ENCODE measurements around the gene BRMS1. TPM values are rescaled to one million over a fixed set of nuclear protein-coding genes. Genes with fewer than 3 reads are reported as not detected.

BRMS1 gene
- total RNA-seq, 1 donor from 2014 or later, result 16.4 TPM

- TF ChIP-seq EZH2 (IDR thresholded peaks at IDR 0.05) (no peak), EZH2phosphoT487 (IDR thresholded peaks at IDR 0.05) (no peak), CTCF (IDR thresholded peaks at IDR 0.05) (no peak)
- no peak overlapping the region for H3K4me2 ChIP-seq
- peaks cover 8% of the 10 kb centered on the region for H3K36me3 Mint-ChIP-seq
- peaks cover 15% of the 10 kb centered on the region for H3K27me3 Mint-ChIP-seq (ENCODE audit: insufficient read depth, low read depth)
- H3K4me1 ChIP-seq, result no peaks in the 10 kb centered on the region
- no peaks in the 10 kb centered on the region for H3K27me3 ChIP-seq
- H3K9ac ChIP-seq, result no peak overlapping the region
- no peak overlapping the region for H2AFZ ChIP-seq (replicated peaks)
- DNase-seq (ENCODE audit: low spot score), result no peak
- H3K9me3 ChIP-seq (ENCODE audit: low read depth), result no peaks in the 10 kb centered on the region
- no peaks in the 10 kb centered on the region for H3K9me3 Mint-ChIP-seq
- no peaks in the 10 kb centered on the region for H3K36me3 ChIP-seq
- peaks cover 71% of the 10 kb centered on the region for H3F3A ChIP-seq (ENCODE audit: low read depth)
- peaks cover 10% of the 10 kb centered on the region for H4K20me1 ChIP-seq (ENCODE audit: low read depth)
- H3K4me1 Mint-ChIP-seq, result peaks cover 6% of the 10 kb centered on the region
- H3K4me3 ChIP-seq, result no peak overlapping the region
- H3K4me3 Mint-ChIP-seq, result no peak overlapping the region
- H3K27ac ChIP-seq, result no peak overlapping the region
- no peaks in the 10 kb centered on the region for H3K79me2 ChIP-seq (ENCODE audit: low read depth)
- no peak overlapping the region for H3K27ac Mint-ChIP-seq
Observed at GRCh38 chr11:66363187-66363601, 18.3 kb upstream of the BRMS1 start.

GRCh38 chr11:66362481-66363147, 17.7 kb upstream of the BRMS1 start:
- no peaks in the 10 kb centered on the region for H3K4me1 ChIP-seq
- H4K20me1 ChIP-seq (ENCODE audit: low read depth), result peaks cover 10% of the 10 kb centered on the region
- H3K27ac ChIP-seq, result no peak overlapping the region
- no peak overlapping the region for H3K9ac ChIP-seq
- peaks cover 69% of the 10 kb centered on the region for H3F3A ChIP-seq (ENCODE audit: low read depth)
- Mint-ChIP-seq H3K4me3 (no peak overlapping the region), H3K4me1 (peaks cover 6% of the 10 kb centered on the region), H3K36me3 (peaks cover 4% of the 10 kb centered on the region), H3K27me3 (ENCODE audit: insufficient read depth, low read depth) (peaks cover 15% of the 10 kb centered on the region), H3K27ac (no peak overlapping the region), H3K9me3 (no peaks in the 10 kb centered on the region)
- H3K4me2 ChIP-seq, result no peak overlapping the region
- DNase-seq (ENCODE audit: low spot score), result no peak
- TF ChIP-seq EZH2phosphoT487 (IDR thresholded peaks at IDR 0.05) (no peak), EZH2 (IDR thresholded peaks at IDR 0.05) (no peak), CTCF (IDR thresholded peaks at IDR 0.05) (no peak)
- H2AFZ ChIP-seq (replicated peaks), result no peak overlapping the region
- no peaks in the 10 kb centered on the region for H3K27me3 ChIP-seq
- H3K9me3 ChIP-seq (ENCODE audit: low read depth), result no peaks in the 10 kb centered on the region
- H3K4me3 ChIP-seq, result no peak overlapping the region
- no peaks in the 10 kb centered on the region for H3K36me3 ChIP-seq
- no peaks in the 10 kb centered on the region for H3K79me2 ChIP-seq (ENCODE audit: low read depth)

DNA sequence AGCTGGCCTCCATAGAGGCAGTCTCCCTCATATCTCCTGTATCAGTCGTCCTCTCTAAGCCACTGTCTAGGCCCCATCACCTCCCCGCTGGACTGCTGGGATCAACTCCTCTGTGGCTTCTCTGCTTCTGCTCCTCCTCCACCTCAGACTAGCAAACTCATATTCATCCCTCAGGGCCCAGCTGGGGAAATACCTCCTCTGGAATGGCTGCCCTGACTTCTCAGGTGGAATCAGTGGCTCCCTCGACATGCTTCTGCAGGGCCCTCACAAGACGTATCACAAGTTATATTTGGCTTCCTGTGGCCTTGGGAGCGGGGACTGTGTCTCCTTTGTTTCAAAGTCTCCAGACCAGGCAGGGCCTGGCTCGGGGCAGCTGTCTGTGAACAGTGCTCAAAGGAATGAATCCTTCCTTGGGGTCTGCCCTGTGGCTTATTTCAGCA, 16.6 kb upstream of the BRMS1 start:
- TF ChIP-seq EZH2phosphoT487 (IDR thresholded peaks at IDR 0.05) (no peak), EZH2 (IDR thresholded peaks at IDR 0.05) (no peak), CTCF (IDR thresholded peaks at IDR 0.05) (no peak)
- peaks cover 58% of the 10 kb centered on the region for H3F3A ChIP-seq (ENCODE audit: low read depth)
- Mint-ChIP-seq H3K27ac (peak overlapping the region; percentile 4), H3K36me3 (peaks cover 4% of the 10 kb centered on the region), H3K4me3 (peak overlapping the region; percentile 30), H3K4me1 (peaks cover 6% of the 10 kb centered on the region), H3K27me3 (ENCODE audit: insufficient read depth, low read depth) (peaks cover 15% of the 10 kb centered on the region), H3K9me3 (no peaks in the 10 kb centered on the region)
- H3K27me3 ChIP-seq, result no peaks in the 10 kb centered on the region
- H4K20me1 ChIP-seq (ENCODE audit: low read depth), result peaks cover 10% of the 10 kb centered on the region
- H3K36me3 ChIP-seq, result no peaks in the 10 kb centered on the region
- H3K9me3 ChIP-seq (ENCODE audit: low read depth), result no peaks in the 10 kb centered on the region
- H3K4me1 ChIP-seq, result no peaks in the 10 kb centered on the region
- H3K4me3 ChIP-seq, result no peak overlapping the region
- H3K4me2 ChIP-seq, result no peak overlapping the region
- no peak overlapping the region for H2AFZ ChIP-seq (replicated peaks)
- DNase-seq (ENCODE audit: low spot score), result no peak
- no peak overlapping the region for H3K9ac ChIP-seq
- H3K79me2 ChIP-seq (ENCODE audit: low read depth), result no peaks in the 10 kb centered on the region
- peak overlapping the region; percentile 49 for H3K27ac ChIP-seq
